Mesenchymal stem cell (in vitro differentiated cells and primary cell): ENCODE measurements around the gene MMD2.

ENCODE experiments used
- DNase-seq: peaks from one replicate; pipeline ENCODE4 v3.0.0-alpha.2; 2013
- H2AFZ ChIP-seq: one replicate; pipeline ENCODE4 v1.6.1; 2013; ENCODE audit warnings: low read depth, mild to moderate bottlenecking, control low read depth, inconsistent platforms, low read length, moderate library complexity
- H2AK5ac ChIP-seq: 2 replicates; pipeline ENCODE4 v1.6.1; 2013; ENCODE audit warnings: low read length, moderate library complexity, mild to moderate bottlenecking, inconsistent platforms; ENCODE audit not compliant: severe bottlenecking
- H2BK120ac ChIP-seq: one replicate; pipeline ENCODE4 v1.6.1; 2013; ENCODE audit warnings: low read depth, mild to moderate bottlenecking, inconsistent platforms, low read length, moderate library complexity
- H2BK12ac ChIP-seq, 2 experiments: one replicate each; pipeline ENCODE4 v1.6.1; 2013; ENCODE audit warnings: inconsistent platforms in 2 of 2, low read length in 2 of 2, mild to moderate bottlenecking in 2 of 2, moderate library complexity in 2 of 2, control low read depth in 1 of 2
- H2BK15ac ChIP-seq: one replicate; pipeline ENCODE4 v1.6.1; 2013; ENCODE audit warnings: mild to moderate bottlenecking, low read depth, inconsistent platforms; ENCODE audit not compliant: poor library complexity, severe bottlenecking
- H2BK5ac ChIP-seq: 2 replicates; pipeline ENCODE4 v1.6.1; 2013; ENCODE audit warnings: low read depth, mild to moderate bottlenecking, low read length, control low read depth, inconsistent platforms; ENCODE audit not compliant: poor library complexity, severe bottlenecking
- H3K14ac ChIP-seq, 2 experiments: one replicate each; pipeline ENCODE4 v1.6.1; 2013; ENCODE audit warnings: inconsistent platforms in 2 of 2, low read length in 2 of 2, control low read depth in 1 of 2, mild to moderate bottlenecking in 1 of 2, moderate library complexity in 1 of 2
- H3K18ac ChIP-seq, 2 experiments: one replicate each; pipeline ENCODE4 v1.6.1; 2013; ENCODE audit warnings: inconsistent platforms in 2 of 2, low read length in 2 of 2, control low read depth in 1 of 2, low read depth in 1 of 2, mild to moderate bottlenecking in 1 of 2
- H3K23ac ChIP-seq, 2 experiments: one replicate each; pipeline ENCODE4 v1.6.1; 2013; ENCODE audit warnings: inconsistent platforms in 2 of 2, low read length in 2 of 2, mild to moderate bottlenecking in 2 of 2, moderate library complexity in 2 of 2, control low read depth in 1 of 2
- H3K27ac ChIP-seq: 2 replicates; pipeline ENCODE4 v1.5.1; 2013; ENCODE audit warnings: mild to moderate bottlenecking, moderate library complexity, low read length, control low read depth, inconsistent platforms; ENCODE audit not compliant: poor library complexity, severe bottlenecking
- H3K27me3 ChIP-seq, 2 experiments: 2 replicates each; pipeline versions ENCODE4 v1.6.1 to v1.7.0; 2013; ENCODE audit warnings: low read length in 2 of 2, mild to moderate bottlenecking in 2 of 2, moderate library complexity in 2 of 2, control low read depth in 1 of 2, inconsistent platforms in 1 of 2; ENCODE audit not compliant: control insufficient read depth in 1 of 2, insufficient read depth in 1 of 2
- H3K36me3 ChIP-seq, 2 experiments: 2 replicates each; pipeline versions ENCODE4 v1.6.1 to v1.7.0; 2013; ENCODE audit warnings: low read length in 2 of 2, control low read depth in 1 of 2, inconsistent platforms in 1 of 2, low read depth in 1 of 2, mild to moderate bottlenecking in 1 of 2; ENCODE audit not compliant: insufficient read depth in 2 of 2, control insufficient read depth in 1 of 2
- H3K4ac ChIP-seq, 2 experiments: one replicate each; pipeline ENCODE4 v1.6.1; 2013; ENCODE audit warnings: inconsistent platforms in 2 of 2, low read length in 2 of 2, mild to moderate bottlenecking in 2 of 2, moderate library complexity in 2 of 2, control low read depth in 1 of 2, low read depth in 1 of 2
- H3K4me1 ChIP-seq: 2 replicates; pipeline ENCODE4 v1.6.1; 2013; ENCODE audit warnings: low read depth, low read length, control low read depth; ENCODE audit not compliant: control insufficient read depth, insufficient read depth
- H3K4me2 ChIP-seq: 2 replicates; pipeline ENCODE4 v1.6.1; 2013; ENCODE audit warnings: low read length, mild to moderate bottlenecking, inconsistent platforms; ENCODE audit not compliant: poor library complexity, severe bottlenecking
- H3K4me3 ChIP-seq, 2 experiments: 2 replicates each; pipeline versions ENCODE4 v1.5.1 to v1.7.0; 2013; ENCODE audit warnings: low read length in 2 of 2, mild to moderate bottlenecking in 2 of 2, control low read depth in 1 of 2, low read depth in 1 of 2; ENCODE audit not compliant: insufficient read depth in 1 of 2
- H3K79me1 ChIP-seq: replicated peaks from 2 replicates; pipeline ENCODE4 v1.6.1; 2013; ENCODE audit warnings: mild to moderate bottlenecking, control low read depth, low read length, inconsistent platforms; ENCODE audit not compliant: poor library complexity, severe bottlenecking
- H3K9ac ChIP-seq: 2 replicates; pipeline ENCODE4 v1.7.0; 2013; ENCODE audit warnings: mild to moderate bottlenecking, low read length, moderate library complexity
- H3K9me3 ChIP-seq: 2 replicates; pipeline ENCODE4 v1.7.0; 2013; ENCODE audit warnings: mild to moderate bottlenecking, low read length; ENCODE audit not compliant: control insufficient read depth
- H4K8ac ChIP-seq: one replicate; pipeline ENCODE4 v1.6.1; 2013; ENCODE audit warnings: inconsistent platforms, mild to moderate bottlenecking, low read length, moderate library complexity
- H4K91ac ChIP-seq: one replicate; pipeline ENCODE4 v1.6.1; 2013; ENCODE audit warnings: mild to moderate bottlenecking, low read length, inconsistent platforms
- WGBS: methylation state at CpG from one replicate; pipeline ENCODE4 v1.1.7; 2013; ENCODE audit warnings: mixed read lengths; 5-methylcytosine and 5-hydroxymethylcytosine counted together

Gene MMD2

DNA sequence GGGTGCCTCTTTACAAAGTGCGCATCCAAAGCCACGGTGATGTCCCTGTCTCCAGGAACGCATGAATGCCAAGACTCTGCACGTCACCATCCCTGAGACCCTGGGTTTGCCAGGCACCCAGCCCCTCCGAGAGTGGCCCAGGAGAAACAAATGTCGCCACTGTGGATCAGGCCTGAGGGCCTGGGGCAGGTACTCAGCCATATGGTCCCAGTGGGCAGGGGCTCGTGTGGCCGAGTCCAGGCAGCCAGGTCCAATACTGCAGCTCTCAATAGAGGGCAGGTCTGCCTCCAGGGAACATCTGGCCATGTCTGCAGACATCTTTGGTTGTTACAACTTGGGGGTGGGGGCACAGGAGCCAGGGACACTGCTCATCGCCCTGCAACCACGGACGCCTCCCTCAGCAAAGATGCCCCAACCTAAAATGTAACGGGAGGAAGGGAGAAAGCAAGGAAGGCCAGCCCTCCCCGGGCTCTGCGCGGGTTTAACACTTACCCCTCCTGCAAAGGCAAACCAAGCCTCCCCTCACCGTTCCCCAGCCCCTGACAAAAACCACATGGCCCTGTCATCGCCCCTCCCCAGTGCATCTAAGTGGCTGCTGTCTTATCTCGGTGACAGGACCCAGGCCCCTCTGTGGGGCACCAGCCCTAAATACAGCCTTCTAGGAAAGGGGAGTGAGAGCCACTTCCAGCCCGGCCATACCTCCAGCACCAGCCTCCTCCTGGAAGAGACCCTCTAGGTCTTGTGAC lies 86.9 kb downstream of the MMD2 start:
- Histone ChIP-seq H3K27ac (no peak overlapping the region), H4K8ac (no peak overlapping the region), H3K14ac (no peak overlapping the region), H2BK120ac (no peak overlapping the region), H4K91ac (no peak overlapping the region), H3K23ac (no peak overlapping the region), H3K79me1 (no peaks in the 10 kb centered on the region), H3K27me3 (no peaks in the 10 kb centered on the region), H3K9ac (no peak overlapping the region), H3K36me3 (no peaks in the 10 kb centered on the region), H3K4me2 (no peak overlapping the region), H2AFZ (no peak overlapping the region), H3K4ac (no peak overlapping the region), H2BK5ac (no peak overlapping the region), H2AK5ac (no peak overlapping the region), H2BK12ac (no peak overlapping the region), H2BK15ac (no peak overlapping the region), H3K18ac (no peak overlapping the region), H3K4me3 (no peak overlapping the region), H3K4me1 (peaks cover 16% of the 10 kb centered on the region), H3K9me3 (no peaks in the 10 kb centered on the region)
- peak; percentile 18 for DNase-seq
- WGBS = 37% methylated on average over 16 of the region's 19 CpGs

DNA sequence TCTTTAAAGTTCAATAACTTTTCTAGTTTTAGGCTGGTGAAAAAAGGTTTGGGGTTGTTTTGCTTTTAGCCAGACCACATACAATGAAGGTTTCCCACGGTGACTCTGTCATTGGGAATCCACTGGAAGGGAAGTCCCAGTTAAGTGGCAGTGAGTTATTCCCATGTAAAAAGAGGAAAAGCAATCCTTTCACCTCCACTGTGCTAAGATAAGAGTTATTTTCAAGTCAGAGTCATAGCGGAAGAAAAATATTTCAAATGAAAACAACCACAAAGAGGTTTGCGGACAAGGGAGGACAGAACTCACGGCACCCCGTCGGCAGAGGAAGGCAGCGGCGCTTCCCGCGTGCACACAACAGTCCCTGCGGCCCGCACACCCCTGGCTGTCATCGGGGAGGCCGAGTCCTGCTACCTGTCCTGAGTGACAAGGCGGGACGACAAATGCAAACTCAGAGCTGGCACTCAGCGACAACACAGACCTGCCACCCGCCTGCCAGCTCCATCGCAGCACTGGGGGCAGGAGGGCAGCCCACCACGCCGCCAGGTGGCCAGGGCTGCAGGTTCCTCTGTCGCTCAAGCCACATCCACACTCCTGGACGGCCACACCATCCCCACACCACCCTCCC lies 87.8 kb downstream of the MMD2 start:
- Histone ChIP-seq H3K27ac (no peak overlapping the region), H2AFZ (no peak overlapping the region), H3K4me3 (no peak overlapping the region), H3K4me1 (peaks cover 16% of the 10 kb centered on the region), H3K18ac (peak overlapping the region in 1 of 2 experiments; percentile 41), H3K36me3 (no peaks in the 10 kb centered on the region), H2BK120ac (no peak overlapping the region), H2BK12ac (no peak overlapping the region), H3K9ac (no peak overlapping the region), H3K14ac (no peak overlapping the region), H3K23ac (no peak overlapping the region), H3K9me3 (no peaks in the 10 kb centered on the region), H3K79me1 (no peaks in the 10 kb centered on the region), H2BK5ac (no peak overlapping the region), H4K8ac (peak overlapping the region; percentile 19), H4K91ac (no peak overlapping the region), H2BK15ac (no peak overlapping the region), H2AK5ac (no peak overlapping the region), H3K4me2 (peak overlapping the region; percentile 47), H3K4ac (no peak overlapping the region), H3K27me3 (no peaks in the 10 kb centered on the region)
- peak; percentile 31 for DNase-seq
- WGBS = 71% methylated on average over 23 of the region's 23 CpGs

DNA sequence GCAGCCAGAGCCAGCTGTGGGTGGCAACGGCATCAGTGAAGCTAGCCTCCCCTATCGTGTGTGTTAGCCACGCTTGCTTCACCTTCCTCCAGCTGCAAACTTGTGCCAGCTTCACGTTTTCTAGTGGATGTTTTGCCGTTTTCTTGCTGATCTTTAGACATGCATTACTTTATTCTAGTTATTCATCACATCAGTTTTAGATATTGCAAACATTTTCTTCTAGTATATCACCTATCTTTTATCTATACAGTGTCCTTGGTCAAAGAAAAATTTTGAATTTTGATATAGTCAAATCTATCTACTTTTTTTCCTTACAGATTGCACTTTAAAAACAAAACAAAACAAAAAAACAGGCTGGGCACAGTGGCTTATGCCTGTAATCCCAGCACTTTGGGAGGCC lies 90.5 kb downstream of the MMD2 start:
- peaks cover 10% of the 10 kb centered on the region for H3K9me3 ChIP-seq

More for the DNA sequence above, 90.5 kb downstream of the MMD2 start:
- Histone ChIP-seq H2BK5ac (no peak overlapping the region), H3K9ac (no peak overlapping the region), H2BK12ac (no peak overlapping the region), H3K36me3 (no peaks in the 10 kb centered on the region), H3K18ac (no peak overlapping the region), H2BK120ac (no peak overlapping the region), H3K4ac (no peak overlapping the region), H4K8ac (no peak overlapping the region), H3K23ac (no peak overlapping the region), H3K27ac (no peak overlapping the region), H3K4me2 (no peak overlapping the region), H4K91ac (no peak overlapping the region), H2AFZ (no peak overlapping the region), H2BK15ac (no peak overlapping the region), H3K4me1 (peaks cover 16% of the 10 kb centered on the region), H3K4me3 (no peak overlapping the region), H3K79me1 (no peaks in the 10 kb centered on the region), H3K14ac (no peak overlapping the region), H2AK5ac (no peak overlapping the region), H3K27me3 (peaks cover 0 to 10% of the 10 kb centered on the region in 2 experiments)
- DNase-seq = no peak
- 83% methylated on average over 3 of the region's 5 CpGs for WGBS
